ENCODE measurements around the gene MREG.

DNA sequence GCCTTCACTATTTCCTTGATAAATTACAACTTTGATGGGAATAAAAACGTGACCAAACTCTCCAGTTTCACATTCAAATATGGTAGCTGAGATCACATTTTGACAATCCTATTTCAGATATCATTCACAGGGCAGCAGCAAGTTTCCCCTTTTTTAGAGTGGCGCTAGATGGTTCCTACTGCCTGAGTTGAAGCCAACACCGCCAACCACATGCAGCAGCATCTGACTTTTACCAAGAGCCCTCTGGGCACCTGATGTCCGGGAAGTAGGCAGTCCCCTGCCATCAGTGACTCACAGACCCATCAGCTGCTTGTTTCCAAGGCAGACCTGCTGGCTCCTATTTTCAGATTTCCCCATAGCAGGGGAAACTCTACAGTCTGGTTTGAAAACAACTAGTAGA, 4.0 kb upstream of the MREG start:
- no peak for TF ChIP-seq POLR2A (IDR thresholded peaks at IDR 0.05)
- TF ChIP-seq, protein P1, sequence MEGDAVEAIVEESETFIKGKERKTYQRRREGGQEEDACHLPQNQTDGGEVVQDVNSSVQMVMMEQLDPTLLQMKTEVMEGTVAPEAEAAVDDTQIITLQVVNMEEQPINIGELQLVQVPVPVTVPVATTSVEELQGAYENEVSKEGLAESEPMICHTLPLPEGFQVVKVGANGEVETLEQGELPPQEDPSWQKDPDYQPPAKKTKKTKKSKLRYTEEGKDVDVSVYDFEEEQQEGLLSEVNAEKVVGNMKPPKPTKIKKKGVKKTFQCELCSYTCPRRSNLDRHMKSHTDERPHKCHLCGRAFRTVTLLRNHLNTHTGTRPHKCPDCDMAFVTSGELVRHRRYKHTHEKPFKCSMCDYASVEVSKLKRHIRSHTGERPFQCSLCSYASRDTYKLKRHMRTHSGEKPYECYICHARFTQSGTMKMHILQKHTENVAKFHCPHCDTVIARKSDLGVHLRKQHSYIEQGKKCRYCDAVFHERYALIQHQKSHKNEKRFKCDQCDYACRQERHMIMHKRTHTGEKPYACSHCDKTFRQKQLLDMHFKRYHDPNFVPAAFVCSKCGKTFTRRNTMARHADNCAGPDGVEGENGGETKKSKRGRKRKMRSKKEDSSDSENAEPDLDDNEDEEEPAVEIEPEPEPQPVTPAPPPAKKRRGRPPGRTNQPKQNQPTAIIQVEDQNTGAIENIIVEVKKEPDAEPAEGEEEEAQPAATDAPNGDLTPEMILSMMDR (IDR thresholded peaks at IDR 0.05) = no peak

Measured in lower leg skin (tissue), 3 donors.